ENCODE measurements around the gene KRTAP4-4.
"Not testable (repeated sequence)": the region's sequence is repeated elsewhere in the genome, so short reads cannot be mapped to it uniquely, and the experiment has no call there.

Gene KRTAP4-4

GRCh38 chr17:41160648-41161047 is at the start of gene KRTAP4-4:
Gene KRTAP4-4, minus strand, starts transcription at chr17:41160748. Its CDS starts 57 bp downstream, at chr17:41160691.
- no peaks in the 10 kb centered on the region for H3K4me1 ChIP-seq (ENCODE audit: control insufficient read depth, insufficient read depth, low read length)
- H3K4me3 ChIP-seq (ENCODE audit: low read depth, low read length) = no peak within 1 kb of the TSS
- no peaks in the 10 kb centered on the region for H3K36me3 ChIP-seq (ENCODE audit: control insufficient read depth, insufficient read depth, low read length)
- H3K9ac ChIP-seq (ENCODE audit: low read depth, low read length) = no peak within 1 kb of the TSS
- H3K27me3 ChIP-seq (ENCODE audit: control insufficient read depth, insufficient read depth, low read length) = no peaks in the 10 kb centered on the region
- H3K9me3 ChIP-seq (ENCODE audit: control insufficient read depth, insufficient read depth, low read length) = no peaks in the 10 kb centered on the region

GRCh38 chr17:41199421-41200078 is 39.0 kb upstream of the KRTAP4-4 start:
- Histone ChIP-seq H3K9ac (ENCODE audit: low read depth, low read length) (no peak overlapping the region), H3K4me3 (ENCODE audit: low read depth, low read length) (no peak overlapping the region), H3K4me1 (ENCODE audit: control insufficient read depth, insufficient read depth, low read length) (no peaks in the 10 kb centered on the region)

GRCh38 chr17:41196068-41196467 is 35.5 kb upstream of the KRTAP4-4 start:
- no peaks in the 10 kb centered on the region for H3K36me3 ChIP-seq (ENCODE audit: control insufficient read depth, insufficient read depth, low read length)
- no peaks in the 10 kb centered on the region for H3K9me3 ChIP-seq (ENCODE audit: control insufficient read depth, insufficient read depth, low read length)
- no peaks in the 10 kb centered on the region for H3K27me3 ChIP-seq (ENCODE audit: control insufficient read depth, insufficient read depth, low read length)
- H3K9ac ChIP-seq (ENCODE audit: low read depth, low read length) = no peak overlapping the region
- no peaks in the 10 kb centered on the region for H3K4me1 ChIP-seq (ENCODE audit: control insufficient read depth, insufficient read depth, low read length)
- H3K4me3 ChIP-seq (ENCODE audit: low read depth, low read length) = no peak overlapping the region

More at GRCh38 chr17:41199421-41200078, 39.0 kb upstream of the KRTAP4-4 start:
- Histone ChIP-seq H3K36me3 (ENCODE audit: control insufficient read depth, insufficient read depth, low read length) (no peaks in the 10 kb centered on the region), H3K27me3 (ENCODE audit: control insufficient read depth, insufficient read depth, low read length) (no peaks in the 10 kb centered on the region), H3K9me3 (ENCODE audit: control insufficient read depth, insufficient read depth, low read length) (no peaks in the 10 kb centered on the region)

- Histone ChIP-seq H3K4me3 (ENCODE audit: low read depth, low read length) (no peak overlapping the region), H3K9me3 (ENCODE audit: control insufficient read depth, insufficient read depth, low read length) (no peaks in the 10 kb centered on the region), H3K4me1 (ENCODE audit: control insufficient read depth, insufficient read depth, low read length) (no peaks in the 10 kb centered on the region), H3K9ac (ENCODE audit: low read depth, low read length) (no peak overlapping the region), H3K27me3 (ENCODE audit: control insufficient read depth, insufficient read depth, low read length) (no peaks in the 10 kb centered on the region), H3K36me3 (ENCODE audit: control insufficient read depth, insufficient read depth, low read length) (no peaks in the 10 kb centered on the region)
These were observed 29.8 kb upstream of the KRTAP4-4 start for GRCh38 chr17:41190328-41190727.

GRCh38 chr17:41189837-41190318 is 29.3 kb upstream of the KRTAP4-4 start, which contains the start of gene KRTAP9-1:
Gene KRTAP9-1, plus strand, starts transcription at chr17:41189887. Its CDS starts 0 bp downstream, at chr17:41189887.
- H3K36me3 ChIP-seq (ENCODE audit: control insufficient read depth, insufficient read depth, low read length); H3K9me3 ChIP-seq (ENCODE audit: control insufficient read depth, insufficient read depth, low read length); H3K4me1 ChIP-seq (ENCODE audit: control insufficient read depth, insufficient read depth, low read length); H3K4me3 ChIP-seq (ENCODE audit: low read depth, low read length); H3K27me3 ChIP-seq (ENCODE audit: control insufficient read depth, insufficient read depth, low read length); H3K9ac ChIP-seq (ENCODE audit: low read depth, low read length): not testable (repeated sequence)

GRCh38 chr17:41186872-41187271 is 26.3 kb upstream of the KRTAP4-4 start:
- Histone ChIP-seq H3K36me3 (ENCODE audit: control insufficient read depth, insufficient read depth, low read length) (no peaks in the 10 kb centered on the region), H3K4me1 (ENCODE audit: control insufficient read depth, insufficient read depth, low read length) (no peaks in the 10 kb centered on the region), H3K9me3 (ENCODE audit: control insufficient read depth, insufficient read depth, low read length) (no peaks in the 10 kb centered on the region), H3K27me3 (ENCODE audit: control insufficient read depth, insufficient read depth, low read length) (no peaks in the 10 kb centered on the region), H3K4me3 (ENCODE audit: low read depth, low read length) (no peak overlapping the region), H3K9ac (ENCODE audit: low read depth, low read length) (no peak overlapping the region)

- no peaks in the 10 kb centered on the region for H3K4me1 ChIP-seq (ENCODE audit: control insufficient read depth, insufficient read depth, low read length)
- H3K27me3 ChIP-seq (ENCODE audit: control insufficient read depth, insufficient read depth, low read length) = no peaks in the 10 kb centered on the region
- no peak overlapping the region for H3K4me3 ChIP-seq (ENCODE audit: low read depth, low read length)
- H3K9me3 ChIP-seq (ENCODE audit: control insufficient read depth, insufficient read depth, low read length) = no peaks in the 10 kb centered on the region
- no peaks in the 10 kb centered on the region for H3K36me3 ChIP-seq (ENCODE audit: control insufficient read depth, insufficient read depth, low read length)
- no peak overlapping the region for H3K9ac ChIP-seq (ENCODE audit: low read depth, low read length)
These were observed 24.5 kb upstream of the KRTAP4-4 start for GRCh38 chr17:41185001-41185400.

- Histone ChIP-seq H3K4me3 (ENCODE audit: low read depth, low read length) (no peak within 1 kb of the TSS), H3K36me3 (ENCODE audit: control insufficient read depth, insufficient read depth, low read length) (no peaks in the 10 kb centered on the region), H3K4me1 (ENCODE audit: control insufficient read depth, insufficient read depth, low read length) (no peaks in the 10 kb centered on the region), H3K9ac (ENCODE audit: low read depth, low read length) (no peak within 1 kb of the TSS), H3K9me3 (ENCODE audit: control insufficient read depth, insufficient read depth, low read length) (no peaks in the 10 kb centered on the region), H3K27me3 (ENCODE audit: control insufficient read depth, insufficient read depth, low read length) (no peaks in the 10 kb centered on the region)
These were observed 24.0 kb upstream of the KRTAP4-4 start, which contains the start of gene KRTAP4-1 for GRCh38 chr17:41184480-41184961. Gene KRTAP4-1, minus strand, starts transcription at chr17:41184911. Its CDS starts 57 bp downstream, at chr17:41184854.

- H3K9ac ChIP-seq (ENCODE audit: low read depth, low read length) = no peak overlapping the region
- no peaks in the 10 kb centered on the region for H3K27me3 ChIP-seq (ENCODE audit: control insufficient read depth, insufficient read depth, low read length)
- H3K9me3 ChIP-seq (ENCODE audit: control insufficient read depth, insufficient read depth, low read length) = no peaks in the 10 kb centered on the region
- no peaks in the 10 kb centered on the region for H3K36me3 ChIP-seq (ENCODE audit: control insufficient read depth, insufficient read depth, low read length)
- H3K4me3 ChIP-seq (ENCODE audit: low read depth, low read length) = no peak overlapping the region
- no peaks in the 10 kb centered on the region for H3K4me1 ChIP-seq (ENCODE audit: control insufficient read depth, insufficient read depth, low read length)
These were observed 18.5 kb upstream of the KRTAP4-4 start for GRCh38 chr17:41178843-41179616.

GRCh38 chr17:41178341-41178740 is 17.8 kb upstream of the KRTAP4-4 start:
- Histone ChIP-seq H3K36me3 (ENCODE audit: control insufficient read depth, insufficient read depth, low read length) (no peaks in the 10 kb centered on the region), H3K9me3 (ENCODE audit: control insufficient read depth, insufficient read depth, low read length) (no peaks in the 10 kb centered on the region), H3K4me1 (ENCODE audit: control insufficient read depth, insufficient read depth, low read length) (no peaks in the 10 kb centered on the region), H3K9ac (ENCODE audit: low read depth, low read length) (no peak overlapping the region), H3K27me3 (ENCODE audit: control insufficient read depth, insufficient read depth, low read length) (no peaks in the 10 kb centered on the region), H3K4me3 (ENCODE audit: low read depth, low read length) (no peak overlapping the region)

GRCh38 chr17:41177727-41178271 is 17.3 kb upstream of the KRTAP4-4 start, which contains the start of gene KRTAP4-2:
Gene KRTAP4-2, minus strand, starts transcription at chr17:41178221. Its CDS starts 57 bp downstream, at chr17:41178164.
- Histone ChIP-seq H3K4me3 (ENCODE audit: low read depth, low read length) (no peak within 1 kb of the TSS), H3K9me3 (ENCODE audit: control insufficient read depth, insufficient read depth, low read length) (no peaks in the 10 kb centered on the region), H3K36me3 (ENCODE audit: control insufficient read depth, insufficient read depth, low read length) (no peaks in the 10 kb centered on the region), H3K4me1 (ENCODE audit: control insufficient read depth, insufficient read depth, low read length) (no peaks in the 10 kb centered on the region), H3K9ac (ENCODE audit: low read depth, low read length) (no peak within 1 kb of the TSS), H3K27me3 (ENCODE audit: control insufficient read depth, insufficient read depth, low read length) (no peaks in the 10 kb centered on the region)
